ENCODE data around the gene ISM1.
"Not testable (repeated sequence)": the region's sequence is repeated elsewhere in the genome, so short reads cannot be mapped to it uniquely, and the experiment has no call there.

Gene ISM1

GRCh38 chr20:13228771-13229170 is 7.7 kb downstream of the ISM1 start:
- no peak for TF ChIP-seq CTCF (IDR thresholded peaks at IDR 0.05; ENCODE audit: low read depth, low read length, missing control alignments)

DNA sequence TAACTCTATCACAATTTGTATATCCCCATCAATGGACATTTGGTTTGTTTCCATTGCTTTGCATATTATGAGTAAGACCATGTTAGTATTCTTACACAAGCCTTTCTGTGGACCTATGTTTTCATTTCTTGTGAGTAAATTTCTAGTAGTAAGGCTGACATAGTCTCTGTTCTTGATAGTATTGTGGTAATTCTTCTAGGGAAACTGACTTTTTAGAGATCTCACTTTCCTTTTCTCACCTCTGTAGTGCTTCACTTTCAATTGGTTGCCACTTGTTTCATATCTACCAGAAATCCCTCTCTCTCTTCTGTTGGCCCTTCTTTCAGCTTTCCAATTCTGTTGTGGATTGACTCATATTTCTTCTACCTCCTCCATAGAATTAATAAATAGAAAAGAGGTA is 8.5 kb downstream of the ISM1 start:
- TF ChIP-seq CTCF (IDR thresholded peaks at IDR 0.05; ENCODE audit: low read depth, low read length, missing control alignments) = no peak
- H3K4me3 ChIP-seq (replicated peaks; ENCODE audit: low read depth, low read length) = no peak overlapping the region

More at GRCh38 chr20:13228771-13229170, 7.7 kb downstream of the ISM1 start:
- no peak overlapping the region for H3K4me3 ChIP-seq (replicated peaks; ENCODE audit: low read depth, low read length)
- DNase-seq (ENCODE audit: extremely low read depth, low read depth) = no peak

DNA sequence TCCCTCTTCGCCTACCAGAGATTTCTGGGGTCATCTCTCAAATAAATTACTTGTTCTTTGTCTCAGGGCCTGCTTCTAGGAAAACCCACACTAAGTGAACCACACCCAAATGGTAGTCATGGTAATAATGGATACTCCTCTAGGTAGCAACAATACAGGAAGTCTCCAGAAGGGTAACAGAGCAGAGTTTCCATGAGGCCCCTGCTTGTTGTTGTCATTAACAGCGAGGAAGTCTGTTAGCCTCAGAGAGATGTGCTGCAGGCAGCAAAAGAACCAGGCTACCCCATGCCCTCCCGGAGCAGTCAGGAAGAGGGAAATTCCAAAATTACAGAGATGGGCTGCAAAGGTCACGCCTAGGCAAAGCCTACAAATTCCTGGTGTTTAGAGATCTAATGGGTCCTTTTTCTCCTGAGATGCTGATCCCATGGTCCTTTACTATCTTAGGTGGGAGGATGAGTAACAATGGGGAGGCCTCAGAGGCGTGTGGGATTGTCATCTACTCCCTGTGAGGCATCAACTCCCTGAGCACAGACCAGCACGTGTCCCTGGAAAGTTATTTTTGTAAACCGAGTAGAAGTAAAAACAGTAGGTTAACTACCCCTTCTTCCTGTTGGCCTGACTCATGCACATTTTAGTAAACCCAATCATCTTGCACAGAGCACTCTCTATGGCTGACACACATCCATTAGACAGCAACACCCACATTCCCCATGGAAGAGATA is 10.1 kb downstream of the ISM1 start:
- peak; percentile 27 for DNase-seq (ENCODE audit: extremely low read depth, low read depth)
- no peak for TF ChIP-seq CTCF (IDR thresholded peaks at IDR 0.05; ENCODE audit: low read depth, low read length, missing control alignments)
- no peak overlapping the region for H3K4me3 ChIP-seq (replicated peaks; ENCODE audit: low read depth, low read length)

More for the DNA sequence above, 8.5 kb downstream of the ISM1 start:
- no peak for DNase-seq (ENCODE audit: extremely low read depth, low read depth)

DNA sequence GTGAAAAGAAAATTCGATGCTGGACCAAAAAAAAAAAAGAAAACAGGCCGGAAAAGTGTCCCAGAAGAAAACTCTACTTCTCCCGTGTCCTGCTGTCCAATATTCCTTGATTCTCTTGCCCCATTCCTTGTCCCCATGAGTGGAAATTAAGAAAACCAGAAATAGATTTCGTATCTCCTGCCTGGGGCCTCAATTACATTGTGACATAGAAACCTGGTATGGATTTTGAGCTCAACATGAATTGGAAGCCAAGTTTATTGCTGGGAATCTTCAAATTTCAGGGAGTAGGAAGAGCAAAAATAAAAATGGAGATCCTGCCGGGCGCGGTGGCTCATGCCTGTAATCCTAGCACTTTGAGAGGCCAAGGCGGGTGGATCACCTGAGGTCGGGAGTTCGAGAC is 11.9 kb downstream of the ISM1 start:
- H3K4me3 ChIP-seq (replicated peaks; ENCODE audit: low read depth, low read length) = no peak overlapping the region
- no peak for DNase-seq (ENCODE audit: extremely low read depth, low read depth)
- no peak for TF ChIP-seq CTCF (IDR thresholded peaks at IDR 0.05; ENCODE audit: low read depth, low read length, missing control alignments)

- no peak for DNase-seq (ENCODE audit: extremely low read depth, low read depth)
- H3K4me3 ChIP-seq (replicated peaks; ENCODE audit: low read depth, low read length) = no peak overlapping the region
- TF ChIP-seq CTCF (IDR thresholded peaks at IDR 0.05; ENCODE audit: low read depth, low read length, missing control alignments) = no peak
These were observed 13.9 kb downstream of the ISM1 start for GRCh38 chr20:13234961-13235360.

- not testable (repeated sequence) for DNase-seq (ENCODE audit: extremely low read depth, low read depth); H3K4me3 ChIP-seq (replicated peaks; ENCODE audit: low read depth, low read length)
These were observed 15.3 kb downstream of the ISM1 start for GRCh38 chr20:13236360-13236759.

DNA sequence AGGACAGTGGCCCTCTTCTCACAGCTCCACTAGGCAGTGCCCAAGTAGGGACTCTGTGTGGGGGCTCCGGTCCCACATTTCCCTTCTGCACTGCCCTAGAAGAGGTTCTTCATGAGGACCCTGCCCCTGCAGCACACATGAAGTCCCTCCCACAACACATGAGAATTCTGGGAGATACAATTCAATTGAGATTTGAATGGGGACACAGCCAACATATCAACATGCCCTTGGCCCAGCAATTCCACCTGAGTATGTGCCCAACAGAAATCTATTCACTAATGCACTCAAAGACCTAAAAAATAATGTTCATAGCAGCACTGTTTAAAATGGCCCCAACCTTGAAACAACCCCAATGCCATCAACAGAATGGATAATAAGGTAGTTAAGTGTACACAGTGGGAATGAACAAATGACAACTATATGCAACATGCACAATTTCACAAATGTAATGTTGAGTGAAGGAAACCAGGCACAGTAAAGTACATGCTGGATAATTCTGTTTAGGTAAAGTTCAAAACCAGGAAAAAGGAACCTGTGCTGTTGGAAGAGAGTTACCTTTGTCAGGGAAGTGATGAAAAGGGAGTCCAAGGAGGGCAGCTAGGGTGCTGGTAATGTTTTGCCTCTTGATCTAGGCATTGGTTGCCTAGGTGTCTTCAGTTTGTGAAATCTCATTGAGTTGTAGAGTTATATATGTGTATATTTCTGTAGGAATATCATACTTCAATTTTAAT is 16.1 kb downstream of the ISM1 start:
- H3K4me3 ChIP-seq (replicated peaks; ENCODE audit: low read depth, low read length) = no peak overlapping the region
- no peak for DNase-seq (ENCODE audit: extremely low read depth, low read depth)
- no peak for TF ChIP-seq CTCF (IDR thresholded peaks at IDR 0.05; ENCODE audit: low read depth, low read length, missing control alignments)
